Natural killer cell (primary cell): ENCODE results near the gene MYO1D. TPM values are rescaled to one million over a fixed set of nuclear protein-coding genes. Genes with fewer than 3 reads are reported as not detected.

Experiments used
- ATAC-seq, 3 donors: fragments of 150-1000 bp in 2 of 3; fragments of 200-7000 bp in 1 of 3; cut with Tn5 transposase; 1 replicate in 1 of 3; 2 replicates in 2 of 3; pipeline ENCODE4 v1.10.0; 2021; ENCODE audit warnings: mild to moderate bottlenecking in 2 of 3, moderate library complexity in 2 of 3
- DNase-seq, 2 donors: peaks; one replicate each; pipeline versions ENCODE4 v3.0.0 to v3.0.0-alpha.2; 2013 to 2021; ENCODE audit warnings: mixed read lengths in 1 of 2
- H3K27ac ChIP-seq: one replicate; pipeline ENCODE4 v1.5.1; 2013; ENCODE audit warnings: mild to moderate bottlenecking, low read length
- H3K27me3 ChIP-seq: one replicate; pipeline ENCODE4 v1.6.1; 2013; ENCODE audit warnings: low read length; ENCODE audit not compliant: control insufficient read depth, insufficient read depth
- H3K36me3 ChIP-seq: one replicate; pipeline ENCODE4 v1.6.1; 2013; ENCODE audit warnings: low read length; ENCODE audit not compliant: control insufficient read depth, insufficient read depth
- H3K4me1 ChIP-seq: one replicate; pipeline ENCODE4 v1.6.1; 2013; ENCODE audit warnings: low read length; ENCODE audit not compliant: control insufficient read depth, insufficient read depth
- H3K4me3 ChIP-seq: one replicate; pipeline ENCODE4 v1.5.1; 2013; ENCODE audit warnings: low read length
- H3K9me3 ChIP-seq: one replicate; pipeline ENCODE4 v1.6.1; 2013; ENCODE audit warnings: low read length; ENCODE audit not compliant: control insufficient read depth, insufficient read depth
- H3K27ac Mint-ChIP-seq, 2 donors: one replicate each; pipeline ENCODE4 v1.8.0; 2022; ENCODE audit warnings: mild to moderate bottlenecking in 2 of 2, mixed read lengths in 2 of 2, moderate library complexity in 1 of 2
- H3K27me3 Mint-ChIP-seq, 2 donors: one replicate each; pipeline ENCODE4 v1.8.0; 2022; ENCODE audit warnings: low read depth in 2 of 2, mixed read lengths in 2 of 2
- H3K36me3 Mint-ChIP-seq: one replicate; pipeline ENCODE4 v1.8.0; 2022; ENCODE audit warnings: mixed read lengths
- H3K4me1 Mint-ChIP-seq, 2 donors: one replicate each; pipeline ENCODE4 v1.8.0; 2022; ENCODE audit warnings: mixed read lengths in 2 of 2
- H3K4me3 Mint-ChIP-seq: one replicate; pipeline ENCODE4 v1.8.0; 2022; ENCODE audit warnings: mild to moderate bottlenecking, moderate library complexity, mixed read lengths
- H3K9me3 Mint-ChIP-seq, 2 donors: one replicate each; pipeline ENCODE4 v1.8.0; 2022; ENCODE audit warnings: mixed read lengths in 2 of 2
- CTCF ChIP-seq: fragments of 200-600 bp; IDR thresholded peaks from one replicate; pipeline ENCODE4 v1.8.0; 2022; ENCODE audit warnings: antibody characterized with exemption
- WGBS: methylation state at CpG from one replicate; pipeline ENCODE4 v1.1.7; 2013; ENCODE audit warnings: missing lambda C conversion rate; ENCODE audit not compliant: insufficient coverage; 5-methylcytosine and 5-hydroxymethylcytosine counted together
- intact Hi-C: fragments of 100-400 bp; cut with micrococcal nuclease; formaldehyde crosslinking; loops from one replicate; pipeline ENCODE4 v1.14.2; 2022
- total RNA-seq, 4 donors: library from RNA; stranded (reverse); fragments of 120-200 nt in 1 of 4; gene quantifications; one replicate each; pipeline versions ENCODE4 v1.2.3 to v1.2.4, GENCODE V29; 2013 to 2022

MYO1D gene
- total RNA-seq, 3 donors from 2014 or later (not counting 1 experiment from before 2014, with no cell fraction given) = 6.8 to 20.2 (median 10.5) TPM

- intact Hi-C loops = loop anchor here (5.0 to 10.0 kb wide), 2 partner anchors 34 to 53 kb away; no protein-coding TSS in a partner anchor
- H3K4me3 Mint-ChIP-seq = peak overlapping the region; percentile 29
- Histone ChIP-seq H3K36me3 (no peaks in the 10 kb centered on the region), H3K27ac (peak overlapping the region; percentile 28), H3K4me1 (peaks cover 33% of the 10 kb centered on the region), H3K4me3 (no peak overlapping the region), H3K9me3 (no peaks in the 10 kb centered on the region), H3K27me3 (no peaks in the 10 kb centered on the region)
- peaks cover 47 to 50% of the 10 kb centered on the region in 2 donors for H3K4me1 Mint-ChIP-seq
- no peak for TF ChIP-seq CTCF
- H3K27ac Mint-ChIP-seq = peak overlapping the region; percentile 86 to 87
- ATAC-seq = peak; percentile 60 to 92 (median 88)
- DNase-seq = peak in 1 of 2 donors; percentile 43
- 72% methylated on average over 7 of the region's 8 CpGs for WGBS
- H3K27me3 Mint-ChIP-seq = no peaks in the 10 kb centered on the region
- H3K9me3 Mint-ChIP-seq = no peaks in the 10 kb centered on the region
- H3K36me3 Mint-ChIP-seq = no peaks in the 10 kb centered on the region
These were observed 325.6 kb downstream of the MYO1D start for GRCh38 chr17:32551186-32551955.

GRCh38 chr17:32549559-32549958 lies 327.4 kb downstream of the MYO1D start:
- Mint-ChIP-seq H3K36me3 (no peaks in the 10 kb centered on the region), H3K27me3 (no peaks in the 10 kb centered on the region), H3K27ac (no peak overlapping the region), H3K9me3 (no peaks in the 10 kb centered on the region), H3K4me3 (no peak overlapping the region), H3K4me1 (peaks cover 38 to 41% of the 10 kb centered on the region in 2 donors)
- TF ChIP-seq CTCF = no peak
- DNase-seq (no peak), ATAC-seq (no peak)
- WGBS = 82% methylated on average over 1 of the region's 3 CpGs
- Histone ChIP-seq H3K4me3 (no peak overlapping the region), H3K36me3 (no peaks in the 10 kb centered on the region), H3K9me3 (no peaks in the 10 kb centered on the region), H3K27ac (no peak overlapping the region), H3K4me1 (peaks cover 22% of the 10 kb centered on the region), H3K27me3 (no peaks in the 10 kb centered on the region)
- intact Hi-C loops = no loop called here

- no peak overlapping the region for H3K27ac ChIP-seq
- intact Hi-C loops = no loop called here
- TF ChIP-seq CTCF = no peak
- WGBS = 67% methylated on average over 8 of the region's 8 CpGs
- H3K27me3 ChIP-seq = no peaks in the 10 kb centered on the region
- no peak overlapping the region for H3K4me3 ChIP-seq
- no peaks in the 10 kb centered on the region for H3K36me3 ChIP-seq
- no peaks in the 10 kb centered on the region for H3K9me3 Mint-ChIP-seq
- no peaks in the 10 kb centered on the region for H3K9me3 ChIP-seq
- H3K27me3 Mint-ChIP-seq = no peaks in the 10 kb centered on the region
- H3K4me3 Mint-ChIP-seq = no peak overlapping the region
- ATAC-seq (no peak), DNase-seq (no peak)
- H3K36me3 Mint-ChIP-seq = no peaks in the 10 kb centered on the region
- H3K4me1 Mint-ChIP-seq = peaks cover 17 to 22% of the 10 kb centered on the region in 2 donors
- H3K27ac Mint-ChIP-seq = peak overlapping the region in 1 of 2 donors; percentile 15
- H3K4me1 ChIP-seq = peaks cover 5% of the 10 kb centered on the region
These were observed 330.9 kb downstream of the MYO1D start for GRCh38 chr17:32546031-32546444.
